Stimulated activated naive CD8-positive, alpha-beta T cell treated with anti-CD3 and anti-CD28 coated beads, Interleukin-15, amount 100 ng/mL, for 72 hours (primary cell): ENCODE data around the gene OTULIN.

Experiments used
- ATAC-seq: fragments of 150-1000 bp; cut with Tn5 transposase; 2 replicates; pipeline ENCODE4 v1.10.0; 2021; ENCODE audit warnings: mild to moderate bottlenecking, moderate library complexity
- DNase-seq, 2 donors: peaks; one replicate each; pipeline ENCODE4 v3.0.0; 2021 to 2022
- H3K27ac Mint-ChIP-seq, 2 donors: one replicate each; pipeline ENCODE4 v1.8.0; 2022; ENCODE audit warnings: mild to moderate bottlenecking in 2 of 2, mixed read lengths in 2 of 2, moderate library complexity in 2 of 2
- H3K27me3 Mint-ChIP-seq: one replicate; pipeline ENCODE4 v1.8.0; 2022; ENCODE audit warnings: mixed read lengths
- H3K4me1 Mint-ChIP-seq: one replicate; pipeline ENCODE4 v1.8.0; 2022; ENCODE audit warnings: mild to moderate bottlenecking, mixed read lengths
- H3K4me3 Mint-ChIP-seq, 2 donors: one replicate each; pipeline ENCODE4 v1.8.0; 2022; ENCODE audit warnings: mild to moderate bottlenecking in 2 of 2, mixed read lengths in 2 of 2, moderate library complexity in 1 of 2
- H3K9me3 Mint-ChIP-seq, 2 donors: one replicate each; pipeline ENCODE4 v1.8.0; 2022; ENCODE audit warnings: mixed read lengths in 2 of 2

OTULIN gene

DNA sequence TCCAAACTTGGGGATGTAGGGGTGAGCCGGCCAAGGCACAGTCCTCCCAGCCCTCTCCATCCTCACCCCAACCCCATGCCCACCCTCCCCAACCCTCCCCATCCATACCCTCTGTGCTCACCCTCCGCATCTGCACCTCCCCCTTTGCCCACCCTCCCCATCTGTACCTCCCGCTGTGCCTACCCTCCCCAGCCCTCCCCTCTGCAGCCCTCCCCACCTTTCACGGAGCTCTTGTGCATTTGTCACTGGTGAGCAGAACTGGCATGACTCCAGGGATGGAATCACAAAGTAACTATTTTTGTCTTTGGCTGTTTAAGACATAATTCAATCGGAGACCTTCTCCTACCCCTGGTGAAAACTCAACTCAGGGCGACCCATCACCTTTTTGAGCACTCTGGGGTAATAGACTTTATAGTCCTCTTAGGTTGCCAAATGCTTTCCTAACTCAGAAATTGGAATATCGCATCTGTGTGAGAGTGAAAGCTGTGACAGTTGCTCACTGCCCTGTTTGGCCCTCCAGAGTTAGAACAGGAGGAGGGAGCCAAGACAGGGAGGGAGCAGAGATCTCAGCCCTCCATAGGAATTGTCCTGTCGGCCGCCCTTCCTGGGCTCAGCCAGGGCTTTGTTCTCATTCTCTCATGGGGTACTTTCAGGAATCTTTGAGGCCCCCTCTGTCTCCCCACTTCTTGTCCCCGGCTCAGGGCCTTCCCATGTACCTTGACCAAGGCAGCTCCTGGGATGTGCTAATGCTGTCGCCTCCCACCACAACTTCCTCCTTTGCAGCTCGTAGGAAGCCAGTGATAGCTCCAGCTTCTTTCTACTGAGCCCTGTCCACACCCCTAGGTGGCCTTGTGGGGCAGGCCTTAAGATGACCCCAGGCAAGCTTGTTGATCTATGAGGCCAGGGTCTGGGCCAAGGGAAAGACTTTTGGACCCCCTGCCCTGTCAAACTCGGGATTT is 36.2 kb downstream of the OTULIN start:
- Mint-ChIP-seq H3K4me3 (no peak overlapping the region), H3K27me3 (no peaks in the 10 kb centered on the region), H3K9me3 (no peaks in the 10 kb centered on the region), H3K4me1 (peaks cover 70% of the 10 kb centered on the region), H3K27ac (peak overlapping the region in 1 of 2 donors; percentile 64)
- ATAC-seq (peak; percentile 56), DNase-seq (no peak)

DNA sequence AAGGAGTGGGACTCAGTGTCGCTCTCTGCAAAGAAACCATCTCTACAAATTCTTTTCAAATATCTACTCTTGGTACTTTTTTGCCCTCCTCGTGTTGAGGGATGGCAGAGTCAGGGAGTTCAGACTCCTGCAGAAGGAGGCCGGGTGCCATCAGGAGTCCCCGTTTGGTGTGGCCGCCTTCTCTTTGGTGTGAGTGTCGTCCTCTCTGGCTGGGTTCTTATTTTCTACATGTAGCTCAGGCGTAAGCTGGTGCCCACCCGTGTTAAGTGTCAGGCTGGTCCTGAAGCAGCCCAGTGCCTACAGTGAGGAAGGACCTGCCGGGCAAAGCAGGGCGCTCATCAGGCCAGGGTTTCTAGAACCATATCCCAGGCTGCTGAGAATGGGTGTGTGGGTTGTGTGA is 37.0 kb downstream of the OTULIN start:
- ATAC-seq (no peak), DNase-seq (no peak)
- no peak overlapping the region for H3K4me3 Mint-ChIP-seq
- peaks cover 71% of the 10 kb centered on the region for H3K4me1 Mint-ChIP-seq
- H3K27ac Mint-ChIP-seq: peak overlapping the region; percentile 15 to 23
- H3K27me3 Mint-ChIP-seq: no peaks in the 10 kb centered on the region
- no peaks in the 10 kb centered on the region for H3K9me3 Mint-ChIP-seq

DNA sequence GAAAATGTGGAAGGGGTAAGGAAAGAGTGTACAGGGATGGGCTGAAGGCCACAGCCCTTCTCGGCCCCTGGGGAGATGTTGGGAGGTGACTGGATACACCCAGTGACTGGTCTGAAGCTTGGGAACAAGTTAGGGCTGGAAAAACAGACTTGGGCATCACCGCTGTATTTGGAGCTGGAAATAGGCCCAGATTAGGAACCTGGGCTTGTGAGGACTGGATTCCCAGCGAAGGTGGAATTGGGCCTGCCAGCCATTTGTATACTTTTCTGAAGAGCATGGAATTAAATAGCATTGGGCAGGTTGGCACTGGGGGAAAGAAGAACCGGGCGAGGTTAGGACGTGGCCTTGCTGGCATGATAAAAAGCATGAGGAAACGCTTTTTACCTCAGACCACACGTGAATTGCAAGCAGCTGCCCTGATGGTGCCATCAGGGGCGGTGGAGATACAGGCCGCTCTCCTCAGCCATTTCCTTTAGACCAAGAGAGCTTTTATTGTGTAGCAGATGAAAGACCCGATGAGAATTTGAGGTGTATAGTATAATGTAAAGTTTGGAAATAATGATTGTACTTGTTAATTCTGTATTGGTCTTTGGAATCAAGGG is 37.8 kb downstream of the OTULIN start:
- Mint-ChIP-seq H3K4me1 (peaks cover 76% of the 10 kb centered on the region), H3K4me3 (no peak overlapping the region)

DNA sequence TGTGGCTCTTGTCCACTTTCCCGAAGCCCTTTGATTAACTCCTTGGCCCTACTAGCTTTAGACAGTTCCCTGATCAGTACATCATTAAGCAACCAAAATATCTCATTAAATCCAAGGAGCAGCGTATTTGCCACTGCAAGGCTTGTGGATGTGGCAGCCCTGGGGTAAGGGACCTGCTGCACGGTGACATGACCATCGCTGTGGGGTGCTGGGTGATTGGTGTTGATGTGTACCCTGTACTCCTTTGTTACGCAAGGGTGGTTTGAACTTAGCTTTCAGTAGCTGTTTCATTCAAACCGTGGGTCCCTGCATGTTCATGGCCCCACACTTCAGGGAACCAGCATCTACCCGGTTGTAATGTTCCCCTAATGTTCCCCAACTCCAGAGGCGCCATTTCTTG is 41.0 kb downstream of the OTULIN start:
- Mint-ChIP-seq H3K4me1 (peaks cover 84% of the 10 kb centered on the region), H3K27ac (peak overlapping the region; percentile 78 to 99), H3K4me3 (peak overlapping the region in 1 of 2 donors; percentile 55), H3K27me3 (no peaks in the 10 kb centered on the region), H3K9me3 (no peaks in the 10 kb centered on the region)
- ATAC-seq (no peak), DNase-seq (no peak)

More for the DNA sequence above, 37.8 kb downstream of the OTULIN start:
- DNase-seq: no peak
- Mint-ChIP-seq H3K27ac (peak overlapping the region; percentile 23 to 68), H3K9me3 (no peaks in the 10 kb centered on the region), H3K27me3 (no peaks in the 10 kb centered on the region)
- ATAC-seq: no peak

DNA sequence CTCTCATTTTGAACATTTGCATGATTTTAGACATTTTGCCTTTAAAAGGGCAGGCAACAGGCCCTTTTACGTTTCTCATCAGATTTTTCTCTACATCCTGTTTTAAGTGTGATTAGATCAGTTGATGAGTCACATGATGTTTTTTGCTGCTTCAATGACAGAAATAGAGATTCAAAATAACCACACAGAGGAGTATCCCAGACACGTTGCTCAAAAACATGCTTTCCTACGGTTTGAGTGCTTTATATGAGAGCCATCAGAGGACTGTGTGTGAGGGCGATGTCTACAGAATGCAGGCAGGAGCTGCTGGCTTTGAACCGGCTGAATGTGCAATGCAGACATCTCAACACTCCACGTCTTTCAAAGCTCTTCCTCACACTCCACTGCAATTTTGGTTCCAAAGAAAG is 42.1 kb downstream of the OTULIN start:
- peaks cover 80% of the 10 kb centered on the region for H3K4me1 Mint-ChIP-seq
- H3K27me3 Mint-ChIP-seq: no peaks in the 10 kb centered on the region
- H3K4me3 Mint-ChIP-seq: peak overlapping the region; percentile 55 to 81
- ATAC-seq (peak; percentile 92), DNase-seq (peak in 1 of 2 donors; percentile 24)
- no peaks in the 10 kb centered on the region for H3K9me3 Mint-ChIP-seq
- peak overlapping the region; percentile 78 to 99 for H3K27ac Mint-ChIP-seq

DNA sequence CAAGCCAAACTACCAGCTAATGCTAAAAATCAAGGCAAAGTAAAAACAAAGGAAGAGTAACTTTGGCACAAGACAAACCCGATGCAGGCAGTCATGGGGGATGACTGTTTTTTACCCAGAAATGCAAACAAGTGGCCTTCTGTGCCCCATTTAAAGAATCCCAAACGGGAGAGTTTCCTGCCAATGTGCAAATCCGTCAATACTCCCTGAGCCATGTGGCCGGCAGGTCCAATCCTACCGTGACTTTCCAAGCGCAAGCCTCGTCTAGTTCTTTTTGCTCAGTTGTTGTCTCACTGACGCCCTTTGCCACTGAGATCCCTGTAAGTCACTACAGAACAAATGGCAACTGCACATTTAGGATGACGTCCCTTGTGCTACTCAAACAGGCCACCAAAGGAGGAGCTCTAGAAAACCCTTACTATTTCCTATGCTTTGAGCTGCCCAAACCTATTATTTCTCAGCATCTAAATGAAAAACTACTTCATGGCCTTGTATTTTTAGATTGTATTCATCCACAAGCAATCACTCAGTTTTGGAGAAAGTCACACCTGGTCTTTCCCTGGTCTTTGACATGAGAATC is 43.4 kb downstream of the OTULIN start:
- no peaks in the 10 kb centered on the region for H3K27me3 Mint-ChIP-seq
- no peaks in the 10 kb centered on the region for H3K9me3 Mint-ChIP-seq
- ATAC-seq: no peak
- H3K4me3 Mint-ChIP-seq: no peak overlapping the region
- DNase-seq: no peak
- H3K4me1 Mint-ChIP-seq: peaks cover 73% of the 10 kb centered on the region
- H3K27ac Mint-ChIP-seq: peak overlapping the region; percentile 7 to 91

DNA sequence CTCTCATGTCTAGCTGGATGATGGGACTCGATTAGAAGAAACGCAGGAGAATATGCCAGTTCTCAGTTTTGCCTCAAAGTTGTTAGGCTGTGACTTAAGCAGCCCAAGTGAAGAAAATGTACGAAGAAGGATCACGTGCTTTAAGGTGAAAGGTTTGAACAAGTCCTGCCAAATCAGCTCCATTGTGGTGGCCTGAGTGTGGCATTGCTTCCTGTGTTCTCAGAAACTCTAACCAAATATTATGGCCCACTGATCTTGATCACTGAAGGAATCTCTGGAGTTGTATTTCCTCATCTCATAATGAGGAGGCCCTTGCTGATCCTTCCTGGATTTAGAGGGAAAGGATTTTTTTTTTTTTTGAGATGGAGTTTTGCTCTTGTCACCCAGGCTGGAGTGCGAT is 44.0 kb downstream of the OTULIN start:
- Mint-ChIP-seq H3K27me3 (no peaks in the 10 kb centered on the region), H3K4me1 (peaks cover 66% of the 10 kb centered on the region), H3K4me3 (no peak overlapping the region), H3K27ac (peak overlapping the region; percentile 81 to 91), H3K9me3 (no peaks in the 10 kb centered on the region)
- ATAC-seq (no peak), DNase-seq (no peak)

DNA sequence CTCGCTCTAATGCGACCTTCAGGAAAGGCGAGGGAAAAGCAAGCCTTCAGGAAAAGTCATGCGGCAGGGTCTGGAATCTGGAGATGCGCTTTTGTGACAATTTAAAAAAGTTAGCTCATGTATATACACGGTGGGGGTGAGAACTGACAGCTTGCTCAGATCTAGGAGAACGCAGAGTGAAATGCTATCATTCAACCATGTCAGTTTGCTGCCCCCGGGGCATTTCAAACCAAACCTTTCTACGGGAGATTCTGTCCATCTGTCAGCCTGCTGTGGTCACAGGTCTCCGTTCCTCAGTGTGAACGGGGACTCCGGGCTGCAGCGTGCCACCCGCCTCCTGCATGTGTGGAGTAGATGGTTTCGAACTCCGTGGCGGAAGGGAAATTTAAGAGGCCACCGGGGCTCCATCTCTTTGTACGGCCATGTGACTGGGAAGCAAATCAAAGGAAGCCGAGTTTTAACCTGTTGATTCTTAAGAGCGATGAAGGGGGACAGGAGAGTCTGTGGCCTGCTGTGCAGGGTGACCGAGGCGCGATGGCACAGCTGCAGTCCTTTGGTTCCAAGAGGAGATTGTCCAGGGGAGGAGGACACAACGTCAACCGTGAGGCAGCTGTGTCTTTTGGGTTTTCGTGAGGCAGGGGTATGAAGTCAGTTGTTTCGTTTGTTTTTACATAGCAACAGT is 45.9 kb downstream of the OTULIN start:
- Mint-ChIP-seq H3K27ac (peak overlapping the region in 1 of 2 donors; percentile 61), H3K4me3 (no peak overlapping the region), H3K27me3 (no peaks in the 10 kb centered on the region), H3K4me1 (peaks cover 50% of the 10 kb centered on the region), H3K9me3 (no peaks in the 10 kb centered on the region)
- DNase-seq (no peak), ATAC-seq (no peak)

DNA sequence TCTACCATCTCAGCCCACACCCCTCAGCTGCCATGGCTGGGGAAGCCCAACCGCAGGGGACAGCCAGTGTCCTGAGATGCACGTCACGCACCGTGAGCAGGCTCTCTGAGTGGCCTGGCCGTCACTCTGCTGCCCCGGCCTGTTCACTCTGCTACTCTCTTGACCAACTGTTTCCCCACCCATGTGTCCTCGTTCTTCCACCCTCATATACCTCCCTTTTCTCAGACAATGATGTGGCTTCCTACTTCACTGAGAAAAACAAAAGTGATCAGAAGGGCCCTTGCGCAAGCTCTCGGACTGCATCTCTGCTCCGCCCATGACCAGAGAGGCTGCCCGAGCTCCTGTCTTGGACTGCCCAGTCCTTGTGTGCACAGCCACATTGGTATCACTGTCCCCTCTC is 47.6 kb downstream of the OTULIN start:
- Mint-ChIP-seq H3K4me3 (no peak overlapping the region), H3K4me1 (peaks cover 33% of the 10 kb centered on the region), H3K27ac (peak overlapping the region; percentile 85 to 93), H3K9me3 (no peaks in the 10 kb centered on the region), H3K27me3 (no peaks in the 10 kb centered on the region)
- no peak for ATAC-seq
- DNase-seq: no peak

DNA sequence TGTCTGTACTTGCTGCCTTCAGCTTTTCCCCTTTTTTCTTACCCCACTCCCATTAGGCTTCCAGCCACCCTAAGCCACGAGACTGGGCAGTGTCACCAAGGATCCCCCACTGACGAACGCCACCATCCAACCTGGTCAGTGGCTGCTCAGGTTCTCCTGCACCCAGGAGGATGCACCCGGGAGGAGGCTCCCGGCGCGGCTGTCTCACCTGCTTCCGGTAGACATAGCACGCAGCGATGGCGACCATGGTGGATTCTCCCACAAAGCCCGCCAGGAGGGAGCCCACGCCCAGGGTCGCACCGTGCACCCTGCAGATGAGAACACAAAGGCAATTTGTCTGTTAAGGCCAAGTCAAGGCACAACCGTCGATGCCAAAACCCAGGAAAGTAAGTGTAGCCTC is 48.1 kb downstream of the OTULIN start:
- Mint-ChIP-seq H3K27me3 (no peaks in the 10 kb centered on the region), H3K4me1 (peaks cover 28% of the 10 kb centered on the region), H3K4me3 (no peak overlapping the region), H3K9me3 (no peaks in the 10 kb centered on the region), H3K27ac (peak overlapping the region; percentile 85 to 93)
- no peak for ATAC-seq
- DNase-seq: no peak

DNA sequence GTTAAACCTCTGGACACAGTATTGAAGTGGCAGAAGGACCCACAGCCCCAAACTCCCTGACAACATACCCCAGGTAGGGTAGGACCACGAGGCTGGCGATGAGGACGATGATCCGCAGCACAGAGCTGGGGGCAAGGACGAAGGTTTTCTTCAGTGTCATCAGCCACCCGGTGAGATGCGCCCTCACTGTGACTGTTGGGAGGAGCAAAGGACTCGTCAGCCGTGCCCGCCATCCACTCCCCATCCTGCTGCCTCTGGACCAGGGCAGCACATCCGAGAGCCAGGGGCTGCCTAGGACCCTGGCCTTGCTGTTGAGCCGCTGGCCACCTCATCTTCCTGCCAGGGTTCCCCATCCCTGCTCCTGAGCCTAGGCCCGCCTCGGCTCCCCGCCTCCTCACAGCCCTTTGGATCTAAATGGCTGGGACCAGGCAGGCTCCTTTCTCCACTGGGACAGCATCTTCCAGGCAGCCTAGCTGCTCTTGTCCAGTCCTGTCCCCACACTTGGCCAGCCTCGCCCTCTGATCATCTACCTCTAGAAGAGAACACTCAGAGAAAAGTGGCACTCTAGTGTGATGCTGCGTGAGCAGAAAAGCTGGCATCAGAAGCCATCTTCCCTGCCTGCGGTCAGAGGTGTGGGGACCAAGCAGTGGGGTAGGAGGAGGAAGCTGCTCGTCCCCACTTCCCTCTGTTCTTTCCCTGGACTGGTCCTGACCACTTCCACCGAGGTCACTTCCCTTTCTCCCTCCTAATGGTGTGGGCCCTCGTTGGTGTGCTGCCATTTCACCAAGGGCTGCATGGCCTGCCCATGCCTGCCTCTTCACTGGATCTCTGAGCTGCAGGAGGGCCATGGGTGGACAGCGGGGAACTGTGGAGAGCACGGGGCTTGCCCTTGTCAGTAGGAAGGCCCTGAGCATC is 49.2 kb downstream of the OTULIN start:
- peak overlapping the region; percentile 41 to 85 for H3K27ac Mint-ChIP-seq
- DNase-seq (no peak), ATAC-seq (peak; percentile 18)
- H3K4me3 Mint-ChIP-seq: peak overlapping the region in 1 of 2 donors; percentile 7
- H3K9me3 Mint-ChIP-seq: no peaks in the 10 kb centered on the region
- peaks cover 25% of the 10 kb centered on the region for H3K4me1 Mint-ChIP-seq
- no peaks in the 10 kb centered on the region for H3K27me3 Mint-ChIP-seq

DNA sequence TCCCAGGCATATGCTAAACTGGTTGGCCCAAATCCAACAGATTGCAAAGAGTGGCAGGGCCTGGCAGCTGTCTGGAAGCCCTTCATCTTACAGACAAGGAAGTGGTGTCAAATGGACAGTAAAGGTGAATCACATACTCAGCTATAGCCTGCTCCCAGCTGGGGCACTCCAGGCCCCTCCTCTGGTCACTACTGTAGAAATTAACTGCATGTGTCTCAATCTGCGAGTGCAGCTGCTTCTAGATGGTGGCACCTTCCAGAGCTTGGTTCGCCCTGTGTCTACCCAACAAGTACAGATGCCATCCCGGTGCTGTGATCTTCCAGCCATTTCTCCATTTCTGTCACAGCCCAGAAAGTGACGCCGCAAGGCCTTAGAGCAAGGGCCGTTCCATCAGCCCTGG is 50.2 kb downstream of the OTULIN start:
- H3K4me1 Mint-ChIP-seq: peaks cover 23% of the 10 kb centered on the region
- no peaks in the 10 kb centered on the region for H3K9me3 Mint-ChIP-seq
- DNase-seq: no peak
- H3K27me3 Mint-ChIP-seq: no peaks in the 10 kb centered on the region
- ATAC-seq: no peak
- peak overlapping the region in 1 of 2 donors; percentile 85 for H3K27ac Mint-ChIP-seq
- H3K4me3 Mint-ChIP-seq: no peak overlapping the region

DNA sequence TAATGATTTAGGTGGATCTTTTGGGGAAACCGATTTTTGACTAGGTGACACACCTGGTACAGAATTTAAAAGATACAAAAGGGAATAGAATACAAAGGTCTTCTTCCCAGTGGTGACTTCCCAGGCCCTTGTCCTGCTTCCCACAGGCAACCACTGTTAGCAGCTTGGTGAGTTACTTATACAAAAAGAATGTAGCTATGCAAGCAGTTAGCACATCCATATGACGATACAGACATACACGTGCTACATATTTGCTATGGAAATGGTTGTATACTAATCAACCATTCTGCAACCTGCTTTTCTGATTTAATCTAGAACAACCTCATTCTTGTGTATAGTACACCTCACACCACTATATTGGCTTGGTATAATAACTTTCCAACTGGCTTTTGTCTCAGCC is 51.0 kb downstream of the OTULIN start:
- H3K9me3 Mint-ChIP-seq: no peaks in the 10 kb centered on the region
- no peaks in the 10 kb centered on the region for H3K27me3 Mint-ChIP-seq
- H3K4me3 Mint-ChIP-seq: no peak overlapping the region
- peaks cover 24% of the 10 kb centered on the region for H3K4me1 Mint-ChIP-seq
- ATAC-seq (no peak), DNase-seq (no peak)
- peak overlapping the region in 1 of 2 donors; percentile 71 for H3K27ac Mint-ChIP-seq

DNA sequence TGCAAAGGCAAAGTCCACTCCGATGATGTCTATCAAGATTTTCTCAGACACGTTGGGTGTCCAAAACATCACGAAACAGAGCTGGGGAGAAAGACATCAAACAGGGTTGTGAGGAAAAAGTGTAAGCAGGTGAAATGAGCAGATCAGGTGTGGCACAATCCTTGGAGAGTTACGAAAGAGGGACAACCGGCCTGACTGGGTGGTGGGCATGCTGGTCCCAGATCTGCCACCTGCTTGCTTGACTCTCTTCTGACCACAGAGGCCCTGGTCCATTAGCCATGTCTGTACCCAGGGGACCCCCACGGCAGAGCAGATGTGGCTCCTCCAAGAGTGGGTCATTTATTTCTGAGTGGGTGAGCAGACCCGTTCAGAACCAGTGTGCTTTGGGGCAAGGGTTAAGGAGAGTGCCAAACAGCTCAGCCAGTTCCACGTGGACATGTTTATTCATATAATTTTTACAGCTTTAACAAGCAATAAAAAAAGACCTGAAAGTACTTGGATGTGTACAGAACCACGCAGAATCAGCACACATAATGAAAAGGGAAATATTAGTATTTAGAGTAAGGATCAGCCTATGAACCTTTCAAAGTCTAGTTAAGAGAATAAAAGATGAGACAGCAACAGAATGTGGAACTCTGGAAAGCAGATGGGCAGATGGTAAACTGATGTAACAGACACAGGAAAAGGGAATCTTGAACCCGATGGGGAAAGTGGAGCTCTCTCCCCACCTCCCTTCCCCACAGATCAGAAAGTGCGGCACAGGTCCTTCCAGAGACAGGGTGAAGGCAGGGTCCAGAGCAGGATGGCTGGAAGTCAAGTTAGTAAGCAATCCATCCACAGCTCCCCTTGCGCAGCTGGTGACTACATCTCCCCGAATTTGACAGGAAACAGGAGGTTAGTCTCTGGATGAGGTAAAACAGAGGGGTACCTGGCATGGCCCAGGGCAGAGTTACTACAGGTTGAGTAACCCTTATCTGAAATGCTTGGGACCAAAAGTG is 52.5 kb downstream of the OTULIN start:
- Mint-ChIP-seq H3K9me3 (no peaks in the 10 kb centered on the region), H3K4me3 (no peak overlapping the region), H3K27ac (peak overlapping the region; percentile 54 to 84), H3K4me1 (peaks cover 25% of the 10 kb centered on the region), H3K27me3 (no peaks in the 10 kb centered on the region)
- DNase-seq: no peak
- no peak for ATAC-seq
